Nephron (organoid): ENCODE data around the gene SELPLG.

Source experiments
- H3K27ac Mint-ChIP-seq, 3 experiments: 2 replicates each; pipeline ENCODE4 v1.8.0; 2020; ENCODE audit warnings: mixed read lengths in 3 of 3, mild to moderate bottlenecking in 2 of 3, moderate library complexity in 1 of 3
- H3K27me3 Mint-ChIP-seq: 2 replicates; pipeline ENCODE4 v1.8.0; 2021; ENCODE audit warnings: low read depth, mild to moderate bottlenecking, moderate library complexity, mixed read lengths
- H3K36me3 Mint-ChIP-seq: 2 replicates; pipeline ENCODE4 v1.8.0; 2020; ENCODE audit warnings: low read depth, mixed read lengths
- H3K4me1 Mint-ChIP-seq: 2 replicates; pipeline ENCODE4 v1.8.0; 2020; ENCODE audit warnings: mixed read lengths
- H3K4me3 Mint-ChIP-seq, 3 experiments: 2 replicates each; pipeline ENCODE4 v1.8.0; 2020; ENCODE audit warnings: mild to moderate bottlenecking in 3 of 3, mixed read lengths in 3 of 3, moderate library complexity in 2 of 3
- H3K9me3 Mint-ChIP-seq: 2 replicates; pipeline ENCODE4 v1.8.0; 2020; ENCODE audit warnings: mixed read lengths
- TF ChIP-seq, protein P1 (sequence below), 3 experiments: fragments of 200-600 bp; sonication (generic); IDR thresholded peaks; one replicate each; pipeline ENCODE4 v1.5.0; 2021; ENCODE audit warnings: antibody characterized with exemption in 3 of 3; ENCODE audit not compliant: unreplicated experiment in 3 of 3

The SELPLG gene

DNA sequence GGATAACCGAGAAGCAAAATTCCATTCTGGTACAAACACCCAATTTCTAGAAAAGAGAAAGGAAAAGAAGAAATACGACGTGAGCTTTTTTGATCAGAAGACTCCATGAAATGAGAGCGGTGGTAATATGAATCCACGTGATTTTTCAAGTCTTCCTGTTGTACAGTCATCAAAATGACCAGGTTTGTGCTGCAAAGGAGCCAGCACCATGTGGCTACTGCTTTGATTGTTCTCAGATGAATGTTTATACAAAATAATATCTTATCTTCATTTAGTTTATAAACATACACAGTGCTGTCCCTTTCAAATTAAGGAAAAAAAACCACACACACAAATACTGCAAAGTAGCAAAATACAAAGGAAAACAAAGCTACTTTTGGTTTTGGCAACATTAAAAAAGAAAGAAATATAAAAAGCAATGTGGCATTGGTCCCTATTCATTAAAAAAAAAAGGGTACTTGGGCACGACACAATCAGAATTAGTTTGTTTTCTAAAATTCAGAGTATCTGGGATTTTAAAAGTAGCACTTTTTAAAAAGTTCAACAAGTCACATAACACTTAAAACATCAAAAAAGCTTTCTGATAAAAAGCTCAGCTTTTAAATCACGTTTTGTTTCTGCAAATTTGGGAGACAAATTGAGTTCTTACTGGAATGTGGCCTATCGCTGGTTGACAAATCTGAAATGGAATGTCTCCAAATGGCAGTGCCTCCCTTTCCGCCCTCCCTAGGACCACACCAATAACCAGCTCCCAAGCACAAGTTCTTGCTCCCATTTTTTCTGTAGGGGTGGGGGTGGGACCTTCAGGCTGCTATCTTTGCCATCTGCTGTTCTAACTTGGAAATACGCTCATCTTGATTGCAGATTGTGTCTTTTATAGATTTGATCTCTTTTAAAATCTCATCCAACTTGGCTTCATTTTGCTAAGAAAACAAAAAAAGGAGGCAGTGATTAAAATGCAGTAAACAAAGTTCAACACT is 13.2 kb upstream of the SELPLG start:
- TF ChIP-seq, protein P1, sequence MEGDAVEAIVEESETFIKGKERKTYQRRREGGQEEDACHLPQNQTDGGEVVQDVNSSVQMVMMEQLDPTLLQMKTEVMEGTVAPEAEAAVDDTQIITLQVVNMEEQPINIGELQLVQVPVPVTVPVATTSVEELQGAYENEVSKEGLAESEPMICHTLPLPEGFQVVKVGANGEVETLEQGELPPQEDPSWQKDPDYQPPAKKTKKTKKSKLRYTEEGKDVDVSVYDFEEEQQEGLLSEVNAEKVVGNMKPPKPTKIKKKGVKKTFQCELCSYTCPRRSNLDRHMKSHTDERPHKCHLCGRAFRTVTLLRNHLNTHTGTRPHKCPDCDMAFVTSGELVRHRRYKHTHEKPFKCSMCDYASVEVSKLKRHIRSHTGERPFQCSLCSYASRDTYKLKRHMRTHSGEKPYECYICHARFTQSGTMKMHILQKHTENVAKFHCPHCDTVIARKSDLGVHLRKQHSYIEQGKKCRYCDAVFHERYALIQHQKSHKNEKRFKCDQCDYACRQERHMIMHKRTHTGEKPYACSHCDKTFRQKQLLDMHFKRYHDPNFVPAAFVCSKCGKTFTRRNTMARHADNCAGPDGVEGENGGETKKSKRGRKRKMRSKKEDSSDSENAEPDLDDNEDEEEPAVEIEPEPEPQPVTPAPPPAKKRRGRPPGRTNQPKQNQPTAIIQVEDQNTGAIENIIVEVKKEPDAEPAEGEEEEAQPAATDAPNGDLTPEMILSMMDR (IDR thresholded peaks at IDR 0.05; ENCODE audit: unreplicated experiment in 3 of 3) = no peak
- Mint-ChIP-seq H3K27me3 (no peaks in the 10 kb centered on the region), H3K4me1 (peaks cover 55% of the 10 kb centered on the region), H3K36me3 (peaks cover 53% of the 10 kb centered on the region), H3K4me3 (no peak overlapping the region), H3K27ac (peak overlapping the region; percentile 38 to 75 (median 70)), H3K9me3 (no peaks in the 10 kb centered on the region)

DNA sequence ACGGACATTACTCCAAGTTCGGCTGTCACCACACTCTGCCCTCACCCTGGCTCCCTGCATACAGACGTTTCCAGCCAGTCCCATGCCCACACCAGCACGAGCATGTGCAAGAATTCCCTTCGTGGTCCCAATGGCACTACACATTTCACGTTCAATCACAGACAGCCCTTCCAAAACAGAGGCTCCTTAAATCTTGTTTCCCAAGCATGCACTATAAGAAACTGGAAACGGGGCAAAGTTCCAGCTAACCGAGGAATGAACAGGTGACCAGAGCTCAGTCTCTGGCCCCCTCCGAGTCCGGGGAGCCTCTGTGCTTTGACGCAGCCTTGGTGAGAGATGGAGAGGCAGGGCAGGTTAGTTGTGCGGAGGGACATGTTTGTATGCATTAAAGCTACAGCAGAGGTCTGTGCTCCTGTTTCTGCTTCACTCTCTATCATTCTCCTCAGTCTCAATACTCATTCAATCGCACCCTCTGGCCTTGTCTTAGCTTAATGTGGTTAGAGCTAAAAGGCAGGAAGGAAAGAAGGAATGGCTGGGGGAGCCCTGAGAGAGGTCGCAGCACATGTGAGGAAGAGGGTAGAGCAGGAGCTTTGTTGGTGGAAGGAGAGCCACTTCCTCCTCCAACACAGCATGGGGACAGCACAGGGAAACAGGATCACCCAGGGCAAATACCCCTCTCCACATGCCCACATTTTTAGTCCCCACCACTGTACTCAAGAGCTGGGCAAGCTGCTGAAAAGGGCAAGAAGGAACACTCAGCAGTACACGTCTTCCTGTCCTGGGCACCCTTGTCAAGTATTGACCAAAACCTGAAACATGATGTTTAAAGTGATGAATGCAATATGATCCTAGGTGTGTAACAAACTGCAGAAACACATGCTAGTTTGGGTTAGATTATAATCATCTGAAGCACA is 12.2 kb upstream of the SELPLG start:
- Mint-ChIP-seq H3K4me3 (peak overlapping the region in 1 of 3 experiments; percentile 14), H3K27me3 (no peaks in the 10 kb centered on the region), H3K9me3 (no peaks in the 10 kb centered on the region), H3K4me1 (peaks cover 65% of the 10 kb centered on the region), H3K36me3 (peaks cover 45% of the 10 kb centered on the region), H3K27ac (peak overlapping the region; percentile 70 to 75 (median 72))
- TF ChIP-seq, protein P1 (IDR thresholded peaks at IDR 0.05; ENCODE audit: unreplicated experiment in 3 of 3) = no peak

DNA sequence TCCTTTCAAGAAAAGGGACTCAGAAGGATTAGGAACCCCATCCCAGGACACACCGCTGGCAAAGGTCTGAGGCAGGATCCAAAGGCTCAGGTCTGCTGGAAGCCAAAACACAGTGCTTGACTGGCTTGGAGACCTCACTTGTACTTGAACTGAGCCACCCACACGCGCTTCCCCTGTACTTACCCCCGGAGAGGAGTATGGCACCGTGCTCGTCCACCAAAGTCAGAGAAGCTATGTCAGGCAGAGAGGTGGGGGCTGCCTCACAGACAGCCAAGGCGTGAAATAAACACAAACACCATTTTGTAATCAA is 11.1 kb upstream of the SELPLG start:
- Mint-ChIP-seq H3K27me3 (no peaks in the 10 kb centered on the region), H3K9me3 (no peaks in the 10 kb centered on the region), H3K4me1 (peaks cover 70% of the 10 kb centered on the region), H3K27ac (peak overlapping the region in 1 of 3 experiments; percentile 70), H3K36me3 (peaks cover 44% of the 10 kb centered on the region), H3K4me3 (no peak overlapping the region)
- TF ChIP-seq, protein P1 (IDR thresholded peaks at IDR 0.05; ENCODE audit: unreplicated experiment in 3 of 3) = no peak

DNA sequence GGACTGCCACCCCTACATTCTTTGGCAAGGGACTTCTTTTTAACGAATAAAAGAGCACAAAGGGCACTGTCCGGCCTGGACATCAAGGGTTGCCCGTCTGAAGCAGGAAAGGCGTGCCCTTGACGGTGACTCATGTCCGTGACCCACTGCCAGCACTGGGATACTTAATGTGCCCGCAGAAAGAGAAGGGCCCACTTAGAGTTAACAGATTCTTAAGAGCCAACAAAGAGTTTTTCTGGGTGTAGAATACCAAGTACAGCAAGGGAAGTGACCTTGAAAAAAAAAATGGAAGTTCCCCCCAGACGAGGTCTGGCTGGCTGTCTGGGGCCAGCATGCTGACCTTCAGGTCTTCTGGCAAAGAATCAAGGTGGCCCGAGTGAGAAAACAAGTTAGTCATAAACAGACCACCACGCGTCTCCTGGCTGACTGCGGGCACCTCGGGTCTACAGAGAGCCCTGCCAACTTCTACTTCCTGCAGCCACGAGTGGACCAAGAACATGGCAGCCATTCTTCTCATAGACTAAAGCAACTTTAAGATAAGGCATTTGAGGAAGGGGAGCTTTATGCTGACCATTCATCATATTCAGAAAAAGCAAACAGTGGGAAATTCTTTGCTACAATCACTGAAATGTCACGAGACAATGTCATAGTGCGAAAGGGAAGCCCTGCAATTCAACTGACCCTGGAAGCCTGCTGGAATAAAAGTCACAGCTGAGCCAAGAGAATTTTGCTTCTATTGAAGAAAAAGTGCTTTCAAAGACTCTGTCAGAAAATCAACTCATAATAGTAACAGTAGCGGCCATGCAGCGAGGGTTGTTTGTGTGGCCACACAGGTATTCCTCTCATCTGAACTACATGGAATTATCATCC is 10.5 kb upstream of the SELPLG start:
- TF ChIP-seq, protein P1 (IDR thresholded peaks at IDR 0.05; ENCODE audit: unreplicated experiment in 3 of 3) = no peak
- Mint-ChIP-seq H3K27me3 (peaks cover under 1% of the 10 kb centered on the region), H3K4me1 (peaks cover 75% of the 10 kb centered on the region), H3K27ac (peak overlapping the region; percentile 13 to 84 (median 70)), H3K9me3 (no peaks in the 10 kb centered on the region), H3K4me3 (no peak overlapping the region), H3K36me3 (peaks cover 38% of the 10 kb centered on the region)

DNA sequence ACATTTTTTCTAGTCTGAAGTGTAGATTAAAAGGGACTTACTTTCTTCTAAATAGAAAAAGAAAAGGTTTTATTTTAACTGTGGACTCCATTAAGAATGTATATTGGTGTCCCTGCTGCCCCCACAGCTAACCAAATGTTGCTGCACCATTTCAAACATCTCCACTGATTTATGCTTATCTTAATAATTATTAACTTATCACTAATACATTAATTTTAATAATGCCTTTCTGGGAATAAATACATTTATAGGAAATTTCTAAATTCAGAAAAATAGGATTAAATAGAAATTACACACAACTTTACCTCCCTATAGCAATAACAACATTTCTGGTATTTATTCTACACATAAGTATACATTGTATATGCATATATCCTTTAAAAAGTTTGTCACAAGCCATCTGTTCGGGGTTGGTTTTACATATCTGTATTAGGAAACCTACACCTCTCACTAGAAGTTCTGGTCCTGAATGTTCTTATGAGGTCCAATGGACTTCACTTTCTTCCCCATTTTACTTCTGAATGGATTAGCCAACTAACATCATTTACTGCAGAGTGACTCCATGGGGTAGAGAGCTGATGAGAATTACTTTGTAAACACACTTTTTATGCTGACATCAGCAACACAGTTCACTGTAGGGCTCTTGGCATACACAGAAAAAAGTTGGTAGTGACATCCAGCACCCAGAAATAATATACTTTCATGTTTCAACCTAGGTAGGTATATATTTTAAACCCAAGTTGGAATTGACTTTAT is 9.4 kb upstream of the SELPLG start:
- H3K27me3 Mint-ChIP-seq = peaks cover 3% of the 10 kb centered on the region
- peaks cover 28% of the 10 kb centered on the region for H3K36me3 Mint-ChIP-seq
- H3K4me1 Mint-ChIP-seq = peaks cover 84% of the 10 kb centered on the region
- no peak overlapping the region for H3K4me3 Mint-ChIP-seq
- TF ChIP-seq, protein P1 (IDR thresholded peaks at IDR 0.05; ENCODE audit: unreplicated experiment in 3 of 3) = no peak
- H3K9me3 Mint-ChIP-seq = no peaks in the 10 kb centered on the region
- peak overlapping the region; percentile 70 to 84 (median 83) for H3K27ac Mint-ChIP-seq
